ENCODE data around the gene DNPH1.

DNA sequence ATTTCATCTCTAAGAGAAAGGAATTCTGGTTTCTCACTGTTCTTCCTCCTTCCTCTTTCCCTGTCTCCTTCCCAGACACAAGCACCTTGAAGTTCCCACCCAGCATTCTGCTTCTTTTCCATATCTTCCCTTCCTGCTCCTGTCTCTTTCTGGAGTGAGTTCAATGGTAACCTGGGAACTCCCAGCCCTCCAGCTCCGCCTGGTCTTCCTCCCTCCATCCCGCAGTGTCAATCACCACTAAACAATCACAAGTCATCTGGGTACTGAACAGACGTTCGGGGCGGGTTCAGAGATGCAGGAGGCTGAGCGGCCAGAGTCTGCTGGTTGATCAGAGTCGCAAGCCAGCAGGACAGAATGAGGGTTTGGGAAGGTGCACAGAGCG, 21.7 kb upstream of the DNPH1 start:
- TF ChIP-seq, protein P1, sequence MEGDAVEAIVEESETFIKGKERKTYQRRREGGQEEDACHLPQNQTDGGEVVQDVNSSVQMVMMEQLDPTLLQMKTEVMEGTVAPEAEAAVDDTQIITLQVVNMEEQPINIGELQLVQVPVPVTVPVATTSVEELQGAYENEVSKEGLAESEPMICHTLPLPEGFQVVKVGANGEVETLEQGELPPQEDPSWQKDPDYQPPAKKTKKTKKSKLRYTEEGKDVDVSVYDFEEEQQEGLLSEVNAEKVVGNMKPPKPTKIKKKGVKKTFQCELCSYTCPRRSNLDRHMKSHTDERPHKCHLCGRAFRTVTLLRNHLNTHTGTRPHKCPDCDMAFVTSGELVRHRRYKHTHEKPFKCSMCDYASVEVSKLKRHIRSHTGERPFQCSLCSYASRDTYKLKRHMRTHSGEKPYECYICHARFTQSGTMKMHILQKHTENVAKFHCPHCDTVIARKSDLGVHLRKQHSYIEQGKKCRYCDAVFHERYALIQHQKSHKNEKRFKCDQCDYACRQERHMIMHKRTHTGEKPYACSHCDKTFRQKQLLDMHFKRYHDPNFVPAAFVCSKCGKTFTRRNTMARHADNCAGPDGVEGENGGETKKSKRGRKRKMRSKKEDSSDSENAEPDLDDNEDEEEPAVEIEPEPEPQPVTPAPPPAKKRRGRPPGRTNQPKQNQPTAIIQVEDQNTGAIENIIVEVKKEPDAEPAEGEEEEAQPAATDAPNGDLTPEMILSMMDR (IDR thresholded peaks at IDR 0.05; ENCODE audit: extremely low read depth in 1 of 2, insufficient read depth in 1 of 2, low read depth in 1 of 2, low read length in 2 of 2) = no peak
- TF ChIP-seq POLR2A (IDR thresholded peaks at IDR 0.05; ENCODE audit: low read depth, low read length) (no peak), FOS (IDR thresholded peaks at IDR 0.05; ENCODE audit: borderline replicate concordance, insufficient read depth, low read length) (no peak), JUN (IDR thresholded peaks at IDR 0.05; ENCODE audit: borderline replicate concordance, insufficient read depth, insufficient read length, low read depth) (no peak)
